MCF 10A (cell line): Measurements from ENCODE around the gene PRKAA2. TPM values are rescaled to one million over a fixed set of nuclear protein-coding genes. Genes with fewer than 3 reads are reported as not detected.

Experiments
- BruUV-seq: library from RNA; stranded (reverse); fragments of 400-500 nt; replicated peaks from 2 replicates; lab custom pipeline; 2021; lab: Mats Ljungman, UMichigan
- CTCF ChIA-PET: fragments of 300-600 bp; sonication (Branson Sonifier 250); formaldehyde crosslinking; extraction: SDS; loops from one replicate; lab custom pipeline; 2021; ENCODE audit warnings: antibody characterized with exemption, inconsistent platforms; lab: Yijun Ruan, JAX
- POLR2A ChIA-PET: fragments of 300-600, 350-650 bp; sonication (Branson Sonifier 250); formaldehyde crosslinking; extraction: SDS; loops from one replicate; lab custom pipeline; 2020; ENCODE audit warnings: antibody characterized with exemption, inconsistent platforms; lab: Yijun Ruan, JAX
- DNase-seq: peaks from one replicate; pipeline ENCODE4 v3.0.0-alpha.2; 2018; ENCODE audit not compliant: unreplicated experiment
- H3K27ac Mint-ChIP-seq: one replicate; pipeline ENCODE4 v1.8.0; 2022; ENCODE audit warnings: mild to moderate bottlenecking, low read depth, mixed read lengths; ENCODE audit not compliant: unreplicated experiment
- H3K27me3 Mint-ChIP-seq: one replicate; pipeline ENCODE4 v1.8.0; 2022; ENCODE audit warnings: mixed read lengths; ENCODE audit not compliant: insufficient read depth, unreplicated experiment
- H3K36me3 Mint-ChIP-seq: one replicate; pipeline ENCODE4 v1.8.0; 2022; ENCODE audit warnings: mild to moderate bottlenecking, moderate library complexity, mixed read lengths; ENCODE audit not compliant: insufficient read depth, unreplicated experiment
- H3K4me1 Mint-ChIP-seq: one replicate; pipeline ENCODE4 v1.8.0; 2022; ENCODE audit warnings: mixed read lengths; ENCODE audit not compliant: insufficient read depth, unreplicated experiment
- H3K4me3 Mint-ChIP-seq: one replicate; pipeline ENCODE4 v1.8.0; 2022; ENCODE audit warnings: mild to moderate bottlenecking, moderate library complexity, mixed read lengths; ENCODE audit not compliant: unreplicated experiment
- H3K9me3 Mint-ChIP-seq: one replicate; pipeline ENCODE4 v1.8.0; 2022; ENCODE audit warnings: mixed read lengths; ENCODE audit not compliant: unreplicated experiment
- intact Hi-C: fragments of 100-400 bp; cut with micrococcal nuclease; formaldehyde crosslinking; loops from 2 replicates; pipeline ENCODE4 v1.14.1; 2022
- total RNA-seq: library from RNA; stranded (reverse); gene quantifications from 2 replicates; pipeline ENCODE4 v1.2.3, GENCODE V29; 2022
- TF ChIP-seq, protein P1 (sequence below): fragments of 200-600 bp; IDR thresholded peaks from one replicate; pipeline ENCODE4 v1.8.0; 2022; ENCODE audit warnings: antibody characterized with exemption, mild to moderate bottlenecking; ENCODE audit not compliant: unreplicated experiment

PRKAA2 gene
- total RNA-seq, 1 experiment from 2014 or later, result 0.72 TPM

DNA sequence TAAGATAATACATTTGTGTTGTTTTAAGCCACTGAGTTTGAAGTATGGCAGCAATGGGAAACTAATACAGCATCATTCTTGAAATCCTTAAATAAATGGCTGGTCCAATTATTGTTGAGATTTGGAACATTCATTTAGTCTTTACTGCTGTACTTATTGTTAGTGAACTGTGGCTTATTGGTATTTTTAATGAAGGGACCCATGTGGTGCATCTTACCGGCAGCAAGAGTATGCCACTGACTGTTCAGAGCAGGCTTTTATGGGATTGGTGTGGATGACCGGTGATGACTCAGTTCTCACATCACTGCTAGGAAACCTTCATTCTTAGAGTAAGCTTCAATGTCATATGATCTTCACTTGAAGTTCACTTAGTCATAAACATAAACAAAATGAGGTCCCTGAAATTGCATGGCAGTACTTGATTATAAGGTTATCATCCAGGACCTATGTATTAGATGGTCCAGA is 31.5 kb downstream of the PRKAA2 start:
- Mint-ChIP-seq H3K4me3 (no peak overlapping the region), H3K27ac (peak overlapping the region; percentile 53), H3K4me1 (no peaks in the 10 kb centered on the region), H3K9me3 (no peaks in the 10 kb centered on the region), H3K27me3 (no peaks in the 10 kb centered on the region), H3K36me3 (no peaks in the 10 kb centered on the region)
- BruUV-seq, result no TSS peak
- DNase-seq, result peak; percentile 64
- intact Hi-C loops, result no loop called here
- CTCF ChIA-PET, result interaction anchor here (0.6 to 2.3 kb wide), 2 partner anchors 24 to 33 kb away, joined by 4 to 11 read pairs; no protein-coding TSS in a partner anchor
- POLR2A ChIA-PET, result no interaction called here
- TF ChIP-seq, protein P1, sequence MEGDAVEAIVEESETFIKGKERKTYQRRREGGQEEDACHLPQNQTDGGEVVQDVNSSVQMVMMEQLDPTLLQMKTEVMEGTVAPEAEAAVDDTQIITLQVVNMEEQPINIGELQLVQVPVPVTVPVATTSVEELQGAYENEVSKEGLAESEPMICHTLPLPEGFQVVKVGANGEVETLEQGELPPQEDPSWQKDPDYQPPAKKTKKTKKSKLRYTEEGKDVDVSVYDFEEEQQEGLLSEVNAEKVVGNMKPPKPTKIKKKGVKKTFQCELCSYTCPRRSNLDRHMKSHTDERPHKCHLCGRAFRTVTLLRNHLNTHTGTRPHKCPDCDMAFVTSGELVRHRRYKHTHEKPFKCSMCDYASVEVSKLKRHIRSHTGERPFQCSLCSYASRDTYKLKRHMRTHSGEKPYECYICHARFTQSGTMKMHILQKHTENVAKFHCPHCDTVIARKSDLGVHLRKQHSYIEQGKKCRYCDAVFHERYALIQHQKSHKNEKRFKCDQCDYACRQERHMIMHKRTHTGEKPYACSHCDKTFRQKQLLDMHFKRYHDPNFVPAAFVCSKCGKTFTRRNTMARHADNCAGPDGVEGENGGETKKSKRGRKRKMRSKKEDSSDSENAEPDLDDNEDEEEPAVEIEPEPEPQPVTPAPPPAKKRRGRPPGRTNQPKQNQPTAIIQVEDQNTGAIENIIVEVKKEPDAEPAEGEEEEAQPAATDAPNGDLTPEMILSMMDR, result no peak

DNA sequence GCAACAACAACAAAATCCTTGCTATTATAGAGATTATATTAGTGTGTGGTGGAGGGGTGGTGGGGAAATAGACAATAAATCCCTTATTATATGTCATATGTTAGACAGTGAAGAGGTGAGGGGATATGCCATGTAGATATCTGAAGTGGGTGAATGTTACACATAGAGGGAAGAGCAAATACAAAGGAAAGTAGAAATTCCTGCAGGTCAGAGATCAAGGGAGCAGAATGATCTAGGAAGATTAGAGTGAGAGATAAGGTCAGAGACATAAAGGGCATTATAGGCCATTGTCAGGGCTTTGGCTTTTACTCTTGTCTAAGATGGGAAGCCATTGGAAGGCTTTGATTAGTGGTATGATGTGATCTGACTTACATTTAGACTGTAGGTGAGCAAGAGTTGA is 38.5 kb downstream of the PRKAA2 start:
- DNase-seq, result no peak
- Mint-ChIP-seq H3K4me3 (no peak overlapping the region), H3K36me3 (no peaks in the 10 kb centered on the region), H3K27me3 (no peaks in the 10 kb centered on the region), H3K9me3 (no peaks in the 10 kb centered on the region), H3K27ac (no peak overlapping the region), H3K4me1 (peaks cover 4% of the 10 kb centered on the region)
- TF ChIP-seq, protein P1, result no peak
- intact Hi-C loops, result no loop called here
- ChIA-PET CTCF (interaction anchor here (0.7 to 1.2 kb wide), 3 partner anchors 25 to 204 kb away, joined by 3 to 4 read pairs (median 4); no protein-coding TSS in a partner anchor), POLR2A (no interaction called here)
- BruUV-seq, result no TSS peak

DNA sequence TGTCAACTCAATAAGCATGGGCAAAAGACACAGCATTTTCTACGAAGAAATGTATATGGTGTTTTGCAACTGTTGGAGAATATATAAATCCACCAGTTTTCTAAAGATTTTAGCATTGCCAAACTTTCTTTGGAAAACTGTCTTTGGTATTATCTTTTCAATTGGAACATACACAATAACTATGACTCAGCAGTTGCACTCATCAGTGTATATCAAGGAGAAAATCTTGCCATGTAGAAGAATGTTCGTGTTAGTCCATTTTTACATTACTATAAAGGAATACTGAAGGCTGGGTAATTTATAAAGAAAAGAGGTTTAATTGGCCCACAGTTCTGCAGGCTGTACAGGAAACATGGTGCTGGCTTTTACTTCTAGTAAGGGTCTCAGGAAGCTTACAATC is 41.1 kb downstream of the PRKAA2 start:
- H3K27me3 Mint-ChIP-seq, result no peaks in the 10 kb centered on the region
- no peaks in the 10 kb centered on the region for H3K9me3 Mint-ChIP-seq
- DNase-seq, result peak; percentile 38
- peaks cover 6% of the 10 kb centered on the region for H3K4me1 Mint-ChIP-seq
- TF ChIP-seq, protein P1, result no peak
- H3K27ac Mint-ChIP-seq, result no peak overlapping the region
- CTCF ChIA-PET, result interaction anchor here (0.7 kb wide), 1 partner anchor 39 kb away, joined by 3 read pairs; no protein-coding TSS in a partner anchor
- no peak overlapping the region for H3K4me3 Mint-ChIP-seq
- intact Hi-C loops, result no loop called here
- no peaks in the 10 kb centered on the region for H3K36me3 Mint-ChIP-seq
- BruUV-seq, result no TSS peak
- POLR2A ChIA-PET, result no interaction called here

DNA sequence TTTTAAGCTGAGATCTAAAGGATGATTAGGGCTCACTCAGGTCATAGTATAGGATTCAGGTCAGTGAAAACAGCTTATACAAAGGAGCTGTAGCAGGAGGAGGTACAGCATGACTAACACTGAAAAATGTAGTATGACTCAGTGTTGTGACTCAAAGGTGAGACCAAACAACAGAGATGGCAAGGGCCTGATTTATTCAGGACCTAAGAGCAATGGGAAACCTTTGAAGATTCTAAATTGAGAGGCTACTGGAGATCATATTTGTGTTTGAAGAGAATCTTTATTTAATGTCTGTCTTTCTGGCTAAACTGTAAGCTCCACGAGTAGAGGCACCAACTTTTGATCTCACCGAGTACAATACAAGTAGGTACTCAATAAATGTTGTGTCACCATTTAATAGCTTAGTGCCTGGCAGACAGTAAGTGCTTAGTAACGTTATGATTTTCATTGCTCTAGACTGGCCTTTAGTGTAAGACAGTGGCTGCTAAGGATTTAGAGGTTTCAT is 43.5 kb downstream of the PRKAA2 start:
- DNase-seq, result peak; percentile 88
- H3K27ac Mint-ChIP-seq, result no peak overlapping the region
- ChIA-PET CTCF (interaction anchor here (0.7 to 1.5 kb wide), 9 partner anchors 11 to 1405 kb away, joined by 3 to 6 read pairs (median 3); no protein-coding TSS in a partner anchor), POLR2A (interaction anchor here (0.6 to 1.7 kb wide), 6 partner anchors 8 to 232 kb away, joined by 3 to 9 read pairs (median 3); no protein-coding TSS in a partner anchor)
- intact Hi-C loops, result no loop called here
- no peaks in the 10 kb centered on the region for H3K27me3 Mint-ChIP-seq
- no peak overlapping the region for H3K4me3 Mint-ChIP-seq
- TF ChIP-seq, protein P1, result no peak
- no TSS peak for BruUV-seq
- H3K36me3 Mint-ChIP-seq, result no peaks in the 10 kb centered on the region
- H3K4me1 Mint-ChIP-seq, result peaks cover 6% of the 10 kb centered on the region
- H3K9me3 Mint-ChIP-seq, result no peaks in the 10 kb centered on the region
